ENCODE results near the gene OSBPL1A. TPM values are rescaled to one million over a fixed set of nuclear protein-coding genes. Genes with fewer than 3 reads are reported as not detected.

The OSBPL1A gene
- 30.3 TPM for polyA plus RNA-seq
- long read RNA-seq, donor 1, partial matches to known transcripts: 0 of 3 reads
- long read RNA-seq, donor 1, other reads (novel, unspliced or antisense): 0 of 3 reads
- long read RNA-seq, donor 2, partial matches to known transcripts: 0 of 1 reads
- long read RNA-seq, donor 2, other reads (novel, unspliced or antisense): 0 of 1 reads
- long read RNA-seq, donor 3: 0 reads
- long read RNA-seq, donor 4, partial matches to known transcripts: 0 of 1 reads
- long read RNA-seq, donor 4, other reads (novel, unspliced or antisense): 0 of 1 reads
- long read RNA-seq, donor 5, transcript OSBPL1A-204 (14 exons, 3,317 nt): major isoform, 5 of 5 reads
- long read RNA-seq, donor 5, partial matches to known transcripts: 0 of 5 reads
- long read RNA-seq, donor 5, other reads (novel, unspliced or antisense): 0 of 5 reads
- long read RNA-seq, donor 6, partial matches to known transcripts: 0 of 4 reads
- long read RNA-seq, donor 6, other reads (novel, unspliced or antisense): 0 of 4 reads
- long read RNA-seq, donor 7, full-length matches to known transcripts: 3 of 3 reads
- long read RNA-seq, donor 7, partial matches to known transcripts: 0 of 3 reads
- long read RNA-seq, donor 7, other reads (novel, unspliced or antisense): 0 of 3 reads
- long read RNA-seq, donor 8, partial matches to known transcripts: 0 of 3 reads
- long read RNA-seq, donor 8, other reads (novel, unspliced or antisense): 0 of 3 reads
- long read RNA-seq, donor 9, full-length matches to known transcripts: 6 of 6 reads
- long read RNA-seq, donor 9, partial matches to known transcripts: 0 of 6 reads
- long read RNA-seq, donor 9, other reads (novel, unspliced or antisense): 0 of 6 reads
- long read RNA-seq, donor 10, full-length matches to known transcripts: 6 of 6 reads
- long read RNA-seq, donor 10, partial matches to known transcripts: 0 of 6 reads
- long read RNA-seq, donor 10, other reads (novel, unspliced or antisense): 0 of 6 reads
- long read RNA-seq, donor 11: 0 reads

- DNase-seq: peak; percentile 90 to 94
- no peaks in the 10 kb centered on the region for H3K27me3 ChIP-seq (ENCODE audit: control insufficient read depth, insufficient read depth, low read length)
- H3K36me3 ChIP-seq (ENCODE audit: control insufficient read depth, insufficient read depth, low read length): no peaks in the 10 kb centered on the region
- no peaks in the 10 kb centered on the region for H3K9me3 ChIP-seq (ENCODE audit: control insufficient read depth, low read depth, low read length)
- peak within 1 kb of the TSS; percentile 80 for H3K4me3 ChIP-seq (ENCODE audit: low read length)
- no peaks in the 10 kb centered on the region for H3K4me1 ChIP-seq (ENCODE audit: control insufficient read depth, insufficient read depth, low read length)
- WGBS (ENCODE audit: insufficient coverage, low lambda C conversion rate): 0% methylated on average over 2 of the region's 55 CpGs
- peak within 1 kb of the TSS; percentile 67 for H3K27ac ChIP-seq (ENCODE audit: low read length)
Measured at GRCh38 chr18:24397694-24398368, at the start of gene OSBPL1A. Gene OSBPL1A (minus strand): TSS chr18:24397824. CDS start chr18:24377533, 20,291 bp downstream.

- Histone ChIP-seq H3K4me1 (ENCODE audit: control insufficient read depth, insufficient read depth, low read length) (no peaks in the 10 kb centered on the region), H3K27me3 (ENCODE audit: control insufficient read depth, insufficient read depth, low read length) (no peaks in the 10 kb centered on the region), H3K9me3 (ENCODE audit: control insufficient read depth, low read depth, low read length) (no peaks in the 10 kb centered on the region), H3K4me3 (ENCODE audit: low read length) (no peak overlapping the region), H3K27ac (ENCODE audit: low read length) (no peak overlapping the region), H3K36me3 (ENCODE audit: control insufficient read depth, insufficient read depth, low read length) (peaks cover 38% of the 10 kb centered on the region)
- peak; percentile 11 to 39 for DNase-seq
- 88% methylated on average over 1 of the region's 1 CpG for WGBS (ENCODE audit: insufficient coverage, low lambda C conversion rate)
Measured at GRCh38 chr18:24446953-24447538, 49.4 kb upstream of the OSBPL1A start.

GRCh38 chr18:24446453-24446852 is 48.8 kb upstream of the OSBPL1A start:
- no peaks in the 10 kb centered on the region for H3K9me3 ChIP-seq (ENCODE audit: control insufficient read depth, low read depth, low read length)
- H3K27me3 ChIP-seq (ENCODE audit: control insufficient read depth, insufficient read depth, low read length): no peaks in the 10 kb centered on the region
- no peak for DNase-seq
- H3K27ac ChIP-seq (ENCODE audit: low read length): no peak overlapping the region
- H3K4me3 ChIP-seq (ENCODE audit: low read length): no peak overlapping the region
- no peaks in the 10 kb centered on the region for H3K4me1 ChIP-seq (ENCODE audit: control insufficient read depth, insufficient read depth, low read length)
- peaks cover 42% of the 10 kb centered on the region for H3K36me3 ChIP-seq (ENCODE audit: control insufficient read depth, insufficient read depth, low read length)
- WGBS (ENCODE audit: insufficient coverage, low lambda C conversion rate): 100% methylated on average over 1 of the region's 1 CpG

- peaks cover 42% of the 10 kb centered on the region for H3K36me3 ChIP-seq (ENCODE audit: control insufficient read depth, insufficient read depth, low read length)
- WGBS (ENCODE audit: insufficient coverage, low lambda C conversion rate): 100% methylated on average over 2 of the region's 2 CpGs
- no peak for DNase-seq
- H3K4me1 ChIP-seq (ENCODE audit: control insufficient read depth, insufficient read depth, low read length): no peaks in the 10 kb centered on the region
- H3K27ac ChIP-seq (ENCODE audit: low read length): no peak overlapping the region
- no peaks in the 10 kb centered on the region for H3K9me3 ChIP-seq (ENCODE audit: control insufficient read depth, low read depth, low read length)
- no peak overlapping the region for H3K4me3 ChIP-seq (ENCODE audit: low read length)
- no peaks in the 10 kb centered on the region for H3K27me3 ChIP-seq (ENCODE audit: control insufficient read depth, insufficient read depth, low read length)
Measured at GRCh38 chr18:24443870-24444269, 46.2 kb upstream of the OSBPL1A start.

GRCh38 chr18:24436939-24437338 is 39.3 kb upstream of the OSBPL1A start:
- H3K27ac ChIP-seq (ENCODE audit: low read length): no peak overlapping the region
- no CpG with 5 or more reads among the region's 1 CpG for WGBS (ENCODE audit: insufficient coverage, low lambda C conversion rate)

GRCh38 chr18:24432618-24433017 is 35.0 kb upstream of the OSBPL1A start:
- no peak overlapping the region for H3K4me3 ChIP-seq (ENCODE audit: low read length)
- H3K27ac ChIP-seq (ENCODE audit: low read length): no peak overlapping the region
- H3K9me3 ChIP-seq (ENCODE audit: control insufficient read depth, low read depth, low read length): no peaks in the 10 kb centered on the region
- H3K4me1 ChIP-seq (ENCODE audit: control insufficient read depth, insufficient read depth, low read length): peaks cover 2% of the 10 kb centered on the region
- no peak for DNase-seq
- H3K36me3 ChIP-seq (ENCODE audit: control insufficient read depth, insufficient read depth, low read length): peaks cover 19% of the 10 kb centered on the region
- no peaks in the 10 kb centered on the region for H3K27me3 ChIP-seq (ENCODE audit: control insufficient read depth, insufficient read depth, low read length)
- 100% methylated on average over 3 of the region's 3 CpGs for WGBS (ENCODE audit: insufficient coverage, low lambda C conversion rate)

More at GRCh38 chr18:24436939-24437338, 39.3 kb upstream of the OSBPL1A start:
- Histone ChIP-seq H3K4me1 (ENCODE audit: control insufficient read depth, insufficient read depth, low read length) (no peaks in the 10 kb centered on the region), H3K27me3 (ENCODE audit: control insufficient read depth, insufficient read depth, low read length) (no peaks in the 10 kb centered on the region), H3K36me3 (ENCODE audit: control insufficient read depth, insufficient read depth, low read length) (peaks cover 41% of the 10 kb centered on the region), H3K9me3 (ENCODE audit: control insufficient read depth, low read depth, low read length) (no peaks in the 10 kb centered on the region), H3K4me3 (ENCODE audit: low read length) (no peak overlapping the region)
- no peak for DNase-seq

- H3K9me3 ChIP-seq (ENCODE audit: control insufficient read depth, low read depth, low read length): peaks cover 2% of the 10 kb centered on the region
- no peak for DNase-seq
- no peak overlapping the region for H3K27ac ChIP-seq (ENCODE audit: low read length)
- peaks cover 10% of the 10 kb centered on the region for H3K27me3 ChIP-seq (ENCODE audit: control insufficient read depth, insufficient read depth, low read length)
- 100% methylated on average over 1 of the region's 4 CpGs for WGBS (ENCODE audit: insufficient coverage, low lambda C conversion rate)
- peaks cover 8% of the 10 kb centered on the region for H3K4me1 ChIP-seq (ENCODE audit: control insufficient read depth, insufficient read depth, low read length)
- peaks cover 10% of the 10 kb centered on the region for H3K36me3 ChIP-seq (ENCODE audit: control insufficient read depth, insufficient read depth, low read length)
- H3K4me3 ChIP-seq (ENCODE audit: low read length): no peak overlapping the region
Measured at GRCh38 chr18:24429188-24429587, 31.6 kb upstream of the OSBPL1A start.

GRCh38 chr18:24428709-24429108 is 31.1 kb upstream of the OSBPL1A start:
- Histone ChIP-seq H3K27ac (ENCODE audit: low read length) (no peak overlapping the region), H3K9me3 (ENCODE audit: control insufficient read depth, low read depth, low read length) (peaks cover 2% of the 10 kb centered on the region), H3K4me3 (ENCODE audit: low read length) (no peak overlapping the region), H3K27me3 (ENCODE audit: control insufficient read depth, insufficient read depth, low read length) (peaks cover 15% of the 10 kb centered on the region), H3K36me3 (ENCODE audit: control insufficient read depth, insufficient read depth, low read length) (peaks cover 10% of the 10 kb centered on the region), H3K4me1 (ENCODE audit: control insufficient read depth, insufficient read depth, low read length) (peaks cover 8% of the 10 kb centered on the region)
- DNase-seq: no peak
- WGBS (ENCODE audit: insufficient coverage, low lambda C conversion rate): 90% methylated on average over 2 of the region's 3 CpGs

GRCh38 chr18:24427484-24427883 is 29.9 kb upstream of the OSBPL1A start:
- Histone ChIP-seq H3K27ac (ENCODE audit: low read length) (no peak overlapping the region), H3K27me3 (ENCODE audit: control insufficient read depth, insufficient read depth, low read length) (peaks cover 24% of the 10 kb centered on the region), H3K4me1 (ENCODE audit: control insufficient read depth, insufficient read depth, low read length) (peaks cover 8% of the 10 kb centered on the region), H3K4me3 (ENCODE audit: low read length) (peak overlapping the region; percentile 64), H3K36me3 (ENCODE audit: control insufficient read depth, insufficient read depth, low read length) (peaks cover 7% of the 10 kb centered on the region), H3K9me3 (ENCODE audit: control insufficient read depth, low read depth, low read length) (peaks cover 2% of the 10 kb centered on the region)
- DNase-seq: peak in 1 of 2 donors; percentile 8
- WGBS (ENCODE audit: insufficient coverage, low lambda C conversion rate): 40% methylated on average over 1 of the region's 3 CpGs

All from large intestine (tissue), 12 donors.